ENCODE measurements around the gene MEF2C.

The MEF2C gene

DNA sequence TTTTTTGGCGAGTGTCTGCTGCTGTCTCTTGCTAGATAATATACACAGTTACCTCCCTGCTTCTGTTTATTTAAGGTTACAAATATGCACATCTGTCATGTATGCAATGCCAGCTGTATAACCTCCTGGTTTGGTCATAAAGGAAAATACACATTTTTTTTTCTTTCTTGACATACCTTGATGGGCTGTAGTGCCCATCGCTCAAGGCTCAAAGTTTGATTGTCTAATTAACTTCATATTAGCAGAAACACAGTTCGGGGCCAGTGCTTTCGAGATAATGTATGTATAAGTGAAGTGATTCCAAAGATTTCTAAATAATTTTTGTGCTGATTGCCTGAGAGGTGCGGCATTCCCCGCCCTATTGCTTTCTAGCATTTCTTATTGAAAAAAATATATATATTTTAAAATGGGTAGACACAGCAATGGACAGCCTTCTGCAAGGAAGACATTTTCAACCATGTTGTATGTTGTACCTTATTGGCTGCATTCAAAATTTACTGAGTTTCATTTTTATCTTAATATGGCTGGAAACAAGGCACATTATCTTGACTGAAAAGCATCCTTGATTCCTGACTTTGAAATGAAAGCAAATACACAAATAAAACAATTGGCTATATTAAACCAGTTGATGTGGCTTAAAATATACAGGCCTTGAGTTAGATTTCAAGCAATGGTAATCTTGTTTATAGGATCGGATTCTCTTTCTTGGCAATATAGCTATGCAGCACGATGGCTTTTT, 206.2 kb downstream of the MEF2C start:
- H3K36me3 ChIP-seq (ENCODE audit: control insufficient read depth, low read length), result no peaks in the 10 kb centered on the region; the same call in 1 of the 2 replicates
- H3K4me2 ChIP-seq (ENCODE audit: low read length), result peak overlapping the region; percentile 71
- peaks cover 53% of the 10 kb centered on the region for H3K4me1 ChIP-seq (ENCODE audit: control insufficient read depth, low read length)
- H3K27ac ChIP-seq (ENCODE audit: low read depth, low read length), result peak overlapping the region; percentile 93
- H3F3A ChIP-seq (ENCODE audit: control insufficient read depth, insufficient read depth), result peaks cover 20% of the 10 kb centered on the region
- no peaks in the 10 kb centered on the region for H3K27me3 ChIP-seq (ENCODE audit: control insufficient read depth, low read length)
- no peak for TF ChIP-seq EZH2phosphoT487 (IDR thresholded peaks at IDR 0.05; ENCODE audit: borderline replicate concordance, low read length)
- TF ChIP-seq, protein P1, sequence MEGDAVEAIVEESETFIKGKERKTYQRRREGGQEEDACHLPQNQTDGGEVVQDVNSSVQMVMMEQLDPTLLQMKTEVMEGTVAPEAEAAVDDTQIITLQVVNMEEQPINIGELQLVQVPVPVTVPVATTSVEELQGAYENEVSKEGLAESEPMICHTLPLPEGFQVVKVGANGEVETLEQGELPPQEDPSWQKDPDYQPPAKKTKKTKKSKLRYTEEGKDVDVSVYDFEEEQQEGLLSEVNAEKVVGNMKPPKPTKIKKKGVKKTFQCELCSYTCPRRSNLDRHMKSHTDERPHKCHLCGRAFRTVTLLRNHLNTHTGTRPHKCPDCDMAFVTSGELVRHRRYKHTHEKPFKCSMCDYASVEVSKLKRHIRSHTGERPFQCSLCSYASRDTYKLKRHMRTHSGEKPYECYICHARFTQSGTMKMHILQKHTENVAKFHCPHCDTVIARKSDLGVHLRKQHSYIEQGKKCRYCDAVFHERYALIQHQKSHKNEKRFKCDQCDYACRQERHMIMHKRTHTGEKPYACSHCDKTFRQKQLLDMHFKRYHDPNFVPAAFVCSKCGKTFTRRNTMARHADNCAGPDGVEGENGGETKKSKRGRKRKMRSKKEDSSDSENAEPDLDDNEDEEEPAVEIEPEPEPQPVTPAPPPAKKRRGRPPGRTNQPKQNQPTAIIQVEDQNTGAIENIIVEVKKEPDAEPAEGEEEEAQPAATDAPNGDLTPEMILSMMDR (IDR thresholded peaks at IDR 0.05; ENCODE audit: low read depth, low read length, poor library complexity, severe bottlenecking), result no peak
- peaks cover 29% of the 10 kb centered on the region for H3K79me2 ChIP-seq (ENCODE audit: control insufficient read depth, low read length)
- no peaks in the 10 kb centered on the region for H4K20me1 ChIP-seq (ENCODE audit: control insufficient read depth, insufficient read depth, low read depth, low read length)
- H3K9me2 ChIP-seq (replicated peaks; ENCODE audit: control insufficient read depth, low read length), result no peaks in the 10 kb centered on the region
- no peaks in the 10 kb centered on the region for H3K9me3 ChIP-seq (ENCODE audit: control insufficient read depth, insufficient read depth, low read length)
- peak overlapping the region; percentile 80 for H3K4me3 ChIP-seq (ENCODE audit: low read length)

DNA sequence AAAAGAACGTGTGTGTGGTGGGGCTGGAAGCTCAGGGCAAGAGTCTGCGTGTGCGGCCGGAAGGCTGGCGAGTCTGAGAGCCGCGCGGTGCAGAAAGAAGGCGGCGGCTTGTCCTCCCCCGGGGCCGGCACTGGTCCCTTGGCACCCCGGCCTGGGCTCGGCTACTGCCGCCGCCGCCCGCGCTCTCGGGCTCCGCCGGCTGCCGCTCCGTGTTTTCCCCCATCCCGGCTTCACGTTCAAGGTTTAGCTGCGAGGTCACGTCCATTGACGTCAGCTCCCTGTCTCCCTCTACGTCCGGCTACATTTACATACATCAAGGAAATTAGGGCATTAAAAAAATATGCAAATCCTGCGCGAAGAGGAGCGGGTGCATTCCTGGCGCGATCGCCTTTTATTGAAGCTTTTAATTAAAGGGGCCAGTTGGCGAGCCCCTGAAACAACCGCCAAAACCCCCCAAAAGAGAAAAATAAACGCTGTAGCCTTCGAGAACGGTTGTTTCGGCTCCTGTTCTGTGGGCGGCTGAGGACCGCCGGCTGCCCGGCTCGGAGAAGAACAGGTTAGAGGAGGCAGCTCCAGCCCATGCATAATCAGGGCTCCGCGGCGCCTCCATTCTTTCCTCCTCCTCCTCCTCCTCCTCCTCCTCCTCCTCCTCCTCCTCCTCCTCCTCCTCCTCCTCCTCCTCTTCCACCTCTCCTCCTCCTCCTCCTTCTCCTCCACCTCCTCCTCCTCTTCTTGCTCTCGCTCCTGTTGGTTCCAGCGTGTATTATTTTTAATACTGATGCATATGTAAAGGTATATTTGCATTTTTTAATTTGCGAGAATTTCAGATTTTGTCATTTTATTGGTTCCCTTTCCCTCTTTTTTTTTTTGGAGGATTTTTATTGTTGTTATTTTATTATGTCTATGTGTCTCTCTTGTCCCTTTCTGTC, 207.0 kb downstream of the MEF2C start:
- H3K4me3 ChIP-seq (ENCODE audit: low read length), result peak overlapping the region; percentile 80
- no peaks in the 10 kb centered on the region for H3K9me2 ChIP-seq (replicated peaks; ENCODE audit: control insufficient read depth, low read length)
- TF ChIP-seq, protein P1 (IDR thresholded peaks at IDR 0.05; ENCODE audit: low read depth, low read length, poor library complexity, severe bottlenecking), result no peak
- no peak for TF ChIP-seq EZH2phosphoT487 (IDR thresholded peaks at IDR 0.05; ENCODE audit: borderline replicate concordance, low read length)
- no peaks in the 10 kb centered on the region for H3K27me3 ChIP-seq (ENCODE audit: control insufficient read depth, low read length)
- H3K4me2 ChIP-seq (ENCODE audit: low read length), result peak overlapping the region; percentile 71
- peaks cover 61% of the 10 kb centered on the region for H3K4me1 ChIP-seq (ENCODE audit: control insufficient read depth, low read length)
- peaks cover 20% of the 10 kb centered on the region for H3F3A ChIP-seq (ENCODE audit: control insufficient read depth, insufficient read depth)
- H3K36me3 ChIP-seq (ENCODE audit: control insufficient read depth, low read length), result no peaks in the 10 kb centered on the region
- peaks cover 25% of the 10 kb centered on the region for H3K79me2 ChIP-seq (ENCODE audit: control insufficient read depth, low read length)
- no peaks in the 10 kb centered on the region for H3K9me3 ChIP-seq (ENCODE audit: control insufficient read depth, insufficient read depth, low read length)
- peak overlapping the region; percentile 93 for H3K27ac ChIP-seq (ENCODE audit: low read depth, low read length)
- H4K20me1 ChIP-seq (ENCODE audit: control insufficient read depth, insufficient read depth, low read depth, low read length), result no peaks in the 10 kb centered on the region

DNA sequence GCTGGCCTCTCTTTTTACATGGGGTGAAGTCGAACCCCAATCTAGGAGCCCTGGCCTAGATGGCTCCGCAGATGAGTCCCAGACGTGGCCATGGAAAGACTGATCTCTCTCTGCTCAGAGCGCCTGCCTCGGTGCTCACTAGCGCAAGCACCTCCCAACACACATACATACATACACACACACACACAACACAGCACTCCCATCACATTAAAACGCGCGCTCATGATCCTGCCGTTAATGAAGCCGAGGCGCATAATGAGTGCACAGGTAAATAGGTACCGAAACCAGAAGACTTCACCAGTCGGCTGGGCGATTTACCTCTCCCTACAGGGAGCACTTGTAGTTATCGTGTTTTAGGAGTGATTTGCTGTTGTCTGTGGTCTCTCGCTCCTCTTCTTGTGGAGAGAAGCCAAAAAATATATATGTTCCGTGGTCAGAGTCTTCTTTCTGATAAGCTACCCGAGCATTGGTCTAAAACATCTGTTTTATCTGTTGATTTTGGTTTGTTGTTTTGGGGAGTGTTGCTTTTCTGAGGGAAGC, 207.7 kb downstream of the MEF2C start:
- H3K4me3 ChIP-seq (ENCODE audit: low read length), result peak overlapping the region; percentile 80

More for the DNA sequence above, 207.7 kb downstream of the MEF2C start:
- H3K9me3 ChIP-seq (ENCODE audit: control insufficient read depth, insufficient read depth, low read length), result no peaks in the 10 kb centered on the region
- TF ChIP-seq, protein P1 (IDR thresholded peaks at IDR 0.05; ENCODE audit: low read depth, low read length, poor library complexity, severe bottlenecking), result no peak
- no peak for TF ChIP-seq EZH2phosphoT487 (IDR thresholded peaks at IDR 0.05; ENCODE audit: borderline replicate concordance, low read length)
- H4K20me1 ChIP-seq (ENCODE audit: control insufficient read depth, insufficient read depth, low read depth, low read length), result no peaks in the 10 kb centered on the region
- peak overlapping the region; percentile 93 for H3K27ac ChIP-seq (ENCODE audit: low read depth, low read length)
- peaks cover 22% of the 10 kb centered on the region for H3K79me2 ChIP-seq (ENCODE audit: control insufficient read depth, low read length)
- no peaks in the 10 kb centered on the region for H3K9me2 ChIP-seq (replicated peaks; ENCODE audit: control insufficient read depth, low read length)
- peak overlapping the region; percentile 71 for H3K4me2 ChIP-seq (ENCODE audit: low read length)
- peaks cover 24% of the 10 kb centered on the region for H3F3A ChIP-seq (ENCODE audit: control insufficient read depth, insufficient read depth)
- H3K27me3 ChIP-seq (ENCODE audit: control insufficient read depth, low read length), result no peaks in the 10 kb centered on the region
- peaks cover 63% of the 10 kb centered on the region for H3K4me1 ChIP-seq (ENCODE audit: control insufficient read depth, low read length)
- no peaks in the 10 kb centered on the region for H3K36me3 ChIP-seq (ENCODE audit: control insufficient read depth, low read length)

Measured in DOHH2 (cell line).